ENCODE data around the gene TBC1D8.

DNA sequence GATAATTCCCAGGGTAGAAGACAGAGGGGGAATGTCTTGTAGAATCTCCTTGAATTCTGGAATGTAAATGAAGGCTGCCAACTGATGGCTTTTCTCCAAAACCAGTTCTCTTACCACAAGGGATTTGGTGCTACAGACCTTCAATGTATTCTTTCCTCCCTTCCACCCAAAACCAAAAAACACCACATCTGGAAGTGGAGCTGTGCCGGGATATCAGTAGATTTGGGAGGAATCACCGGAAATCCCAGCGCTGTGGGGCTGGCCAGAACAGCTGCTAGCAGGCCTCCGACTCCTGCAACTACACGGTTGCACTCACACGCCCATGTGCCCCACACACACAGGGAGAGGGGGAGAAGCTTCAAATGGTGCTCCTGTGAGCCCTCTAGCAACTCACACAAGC lies 103.4 kb downstream of the TBC1D8 start:
- TF ChIP-seq ZNF274 (IDR thresholded peaks at IDR 0.05; ENCODE audit: low read depth, low read length): no peak
- TF ChIP-seq SUZ12 (IDR thresholded peaks at IDR 0.05; ENCODE audit: extremely low read depth, insufficient read depth, insufficient read length): no peak
- TF ChIP-seq YY1 (IDR thresholded peaks at IDR 0.05; ENCODE audit: insufficient read depth, insufficient read length): no peak

All from NT2/D1 (cell line).